ENCODE data around the gene KCNN3. TPM values are rescaled to one million over a fixed set of nuclear protein-coding genes. Genes with fewer than 3 reads are reported as not detected.

KCNN3 gene
- total RNA-seq, 6 donors from 2014 or later, result 2.7 to 6.6 (median 3.7) TPM

DNA sequence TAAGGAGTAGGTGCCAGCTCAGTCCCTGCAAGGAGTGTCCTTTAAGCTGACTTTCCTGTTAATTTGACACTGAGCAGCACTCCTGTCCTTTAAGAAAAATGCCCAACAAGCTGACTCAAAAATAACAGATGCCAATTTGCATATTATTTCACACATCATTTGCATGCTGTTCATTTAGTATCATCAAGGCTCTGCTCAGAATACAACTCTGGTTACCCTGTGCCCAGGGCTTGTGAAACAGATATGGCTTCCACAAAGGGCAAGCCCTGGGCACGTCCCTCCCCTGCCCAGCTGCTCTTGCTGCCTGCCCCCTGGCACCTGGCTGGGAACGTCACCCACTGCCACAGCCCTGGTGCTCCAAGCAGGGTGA, 10.3 kb downstream of the KCNN3 start:
- peak; percentile 12 to 68 for ATAC-seq (ENCODE audit: low FRiP score in 2 of 2)

DNA sequence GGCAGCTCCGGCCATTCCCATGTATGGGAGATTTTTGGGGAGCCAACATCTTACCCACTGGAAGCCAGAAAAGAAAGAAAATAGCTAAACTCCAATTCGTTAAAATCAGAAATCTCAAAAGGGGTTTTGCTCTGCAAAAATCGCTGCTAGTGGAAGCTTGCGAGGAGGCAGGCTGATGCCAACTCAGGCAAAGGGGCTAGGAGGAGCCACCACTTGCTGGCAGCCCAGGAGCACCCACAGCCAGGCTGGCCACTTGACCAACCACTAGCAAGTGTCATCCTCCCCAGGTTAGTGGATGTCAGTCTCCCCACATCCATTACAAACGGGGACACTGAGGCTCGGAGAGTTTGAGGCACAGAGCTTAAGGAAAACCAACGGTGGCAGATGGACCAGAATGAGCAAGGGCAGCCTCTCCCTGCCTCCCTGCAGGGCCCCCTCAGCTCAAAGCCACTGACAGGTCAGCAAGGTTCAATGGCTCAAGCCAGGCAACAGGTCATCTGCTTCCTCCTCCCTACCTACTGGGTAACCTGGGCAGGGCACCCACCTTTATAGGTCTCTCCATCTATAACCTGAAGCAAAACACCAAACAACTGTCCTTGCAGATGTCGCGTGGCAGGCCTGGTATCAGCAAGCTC, 10.8 kb downstream of the KCNN3 start:
- no peak for TF ChIP-seq POLR2A (IDR thresholded peaks at IDR 0.05)
- TF ChIP-seq EP300 (IDR thresholded peaks at IDR 0.05), result no peak
- TF ChIP-seq, protein P1, sequence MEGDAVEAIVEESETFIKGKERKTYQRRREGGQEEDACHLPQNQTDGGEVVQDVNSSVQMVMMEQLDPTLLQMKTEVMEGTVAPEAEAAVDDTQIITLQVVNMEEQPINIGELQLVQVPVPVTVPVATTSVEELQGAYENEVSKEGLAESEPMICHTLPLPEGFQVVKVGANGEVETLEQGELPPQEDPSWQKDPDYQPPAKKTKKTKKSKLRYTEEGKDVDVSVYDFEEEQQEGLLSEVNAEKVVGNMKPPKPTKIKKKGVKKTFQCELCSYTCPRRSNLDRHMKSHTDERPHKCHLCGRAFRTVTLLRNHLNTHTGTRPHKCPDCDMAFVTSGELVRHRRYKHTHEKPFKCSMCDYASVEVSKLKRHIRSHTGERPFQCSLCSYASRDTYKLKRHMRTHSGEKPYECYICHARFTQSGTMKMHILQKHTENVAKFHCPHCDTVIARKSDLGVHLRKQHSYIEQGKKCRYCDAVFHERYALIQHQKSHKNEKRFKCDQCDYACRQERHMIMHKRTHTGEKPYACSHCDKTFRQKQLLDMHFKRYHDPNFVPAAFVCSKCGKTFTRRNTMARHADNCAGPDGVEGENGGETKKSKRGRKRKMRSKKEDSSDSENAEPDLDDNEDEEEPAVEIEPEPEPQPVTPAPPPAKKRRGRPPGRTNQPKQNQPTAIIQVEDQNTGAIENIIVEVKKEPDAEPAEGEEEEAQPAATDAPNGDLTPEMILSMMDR (IDR thresholded peaks at IDR 0.05), result no peak
- TF ChIP-seq POLR2AphosphoS5 (IDR thresholded peaks at IDR 0.05), result no peak
- ATAC-seq (ENCODE audit: low FRiP score in 2 of 2) (no peak), DNase-seq (no peak)
- Histone ChIP-seq H3K4me1 (peaks cover 0 to 2% (median 0%) of the 10 kb centered on the region in 4 donors), H3K9me3 (no peaks in the 10 kb centered on the region), H3K27me3 (no peaks in the 10 kb centered on the region), H3K36me3 (no peaks in the 10 kb centered on the region), H3K4me3 (no peak overlapping the region), H3K27ac (peak overlapping the region; percentile 59 to 66 (median 62))
- WGBS, 2 donors, result 89 to 93% methylated on average over 9 of the region's 9 CpGs

More for the DNA sequence above, 10.3 kb downstream of the KCNN3 start:
- H3K36me3 ChIP-seq, result no peaks in the 10 kb centered on the region
- H3K27ac ChIP-seq, result peak overlapping the region; percentile 59 to 66 (median 62)
- TF ChIP-seq, protein P1 (IDR thresholded peaks at IDR 0.05), result no peak
- TF ChIP-seq EP300 (IDR thresholded peaks at IDR 0.05), result no peak
- no peak for TF ChIP-seq POLR2AphosphoS5 (IDR thresholded peaks at IDR 0.05)
- no peak for TF ChIP-seq POLR2A (IDR thresholded peaks at IDR 0.05)
- H3K27me3 ChIP-seq, result no peaks in the 10 kb centered on the region
- H3K4me3 ChIP-seq, result no peak overlapping the region
- WGBS, 2 donors, result 48 to 79% methylated on average over 2 of the region's 2 CpGs
- no peaks in the 10 kb centered on the region for H3K9me3 ChIP-seq
- peak in 1 of 2 donors; percentile 75 for DNase-seq
- peaks cover 0 to 2% (median 0%) of the 10 kb centered on the region in 4 donors for H3K4me1 ChIP-seq

DNA sequence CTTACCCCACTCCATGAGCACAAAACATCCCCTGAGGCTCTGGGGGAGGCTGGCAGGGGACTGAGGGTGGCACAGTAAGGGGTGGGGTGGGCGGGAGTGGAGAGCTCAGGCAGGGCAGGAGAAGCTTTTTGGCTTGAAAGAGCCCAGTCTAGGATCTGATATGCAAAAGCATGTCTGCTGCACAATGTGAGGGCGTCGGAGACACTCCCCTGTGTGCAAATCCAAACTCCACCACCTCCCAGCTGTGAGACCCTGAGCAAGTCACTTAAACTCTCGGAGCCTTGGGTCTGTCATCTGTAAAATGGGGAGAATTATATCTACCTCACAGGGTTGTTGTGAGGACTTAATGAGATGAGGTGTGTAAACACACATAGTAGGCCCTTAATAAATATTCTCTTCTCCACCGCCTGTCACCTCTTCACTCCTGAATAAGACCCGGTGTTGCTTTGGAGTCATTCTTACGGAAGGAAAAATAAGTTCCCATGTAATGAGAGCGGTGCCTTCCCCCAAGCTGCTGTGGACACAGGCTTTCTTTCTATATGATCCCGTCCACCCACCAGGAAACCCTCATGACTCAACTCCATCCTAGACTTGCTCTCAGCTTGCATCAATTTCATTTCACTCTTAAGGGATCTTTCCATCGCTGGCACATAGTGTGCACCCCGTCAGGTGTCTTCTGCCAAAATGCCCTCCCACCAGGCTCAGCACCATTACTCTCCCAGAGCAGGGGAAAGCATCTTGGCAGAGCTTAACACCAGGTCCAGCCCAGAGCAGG, 12.5 kb downstream of the KCNN3 start:
- H3K27ac ChIP-seq, result no peak overlapping the region
- WGBS, 2 donors, result 91 to 94% methylated on average over 8 to 11 of the region's 11 CpGs
- TF ChIP-seq POLR2A (IDR thresholded peaks at IDR 0.05), result no peak
- TF ChIP-seq, protein P1 (IDR thresholded peaks at IDR 0.05), result no peak
- no peak for TF ChIP-seq POLR2AphosphoS5 (IDR thresholded peaks at IDR 0.05)
- no peaks in the 10 kb centered on the region for H3K36me3 ChIP-seq
- DNase-seq (no peak), ATAC-seq (ENCODE audit: low FRiP score in 2 of 2) (no peak)
- H3K27me3 ChIP-seq, result no peaks in the 10 kb centered on the region
- peaks cover 0 to 2% (median 0%) of the 10 kb centered on the region in 4 donors for H3K4me1 ChIP-seq
- no peak overlapping the region for H3K4me3 ChIP-seq
- no peaks in the 10 kb centered on the region for H3K9me3 ChIP-seq

DNA sequence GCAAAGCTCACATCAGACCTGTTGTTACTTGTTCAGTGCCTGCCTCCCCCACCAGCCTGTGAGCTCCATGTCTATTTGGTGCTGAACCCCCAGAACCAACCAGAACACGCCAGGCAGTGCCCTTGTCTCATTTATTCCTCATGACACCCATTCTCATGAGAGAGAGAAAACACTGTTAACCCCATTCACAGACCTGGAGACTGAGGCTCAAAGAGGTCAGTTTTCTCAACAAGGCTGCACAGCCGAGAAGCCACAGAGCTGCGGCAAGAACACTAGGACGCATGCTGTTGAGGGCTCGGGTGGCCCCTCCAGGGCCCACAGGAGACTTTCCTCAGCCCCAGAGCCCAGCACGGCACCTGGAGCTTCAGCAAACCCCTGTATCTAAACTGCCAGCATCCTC, 13.1 kb downstream of the KCNN3 start:
- Histone ChIP-seq H3K36me3 (no peaks in the 10 kb centered on the region), H3K4me1 (peaks cover 0 to 2% (median 0%) of the 10 kb centered on the region in 4 donors), H3K4me3 (no peak overlapping the region), H3K27ac (no peak overlapping the region), H3K27me3 (no peaks in the 10 kb centered on the region), H3K9me3 (no peaks in the 10 kb centered on the region)
- TF ChIP-seq POLR2AphosphoS5 (IDR thresholded peaks at IDR 0.05), result no peak
- TF ChIP-seq, protein P1 (IDR thresholded peaks at IDR 0.05), result no peak
- no peak for TF ChIP-seq EP300 (IDR thresholded peaks at IDR 0.05)
- no peak for TF ChIP-seq POLR2A (IDR thresholded peaks at IDR 0.05)
- ATAC-seq (ENCODE audit: low FRiP score in 2 of 2) (no peak), DNase-seq (no peak)
- WGBS, 2 donors, result 93 to 97% methylated on average over 4 to 6 of the region's 6 CpGs
